GM18907 (cell line): ENCODE measurements around the gene GRSF1.
"Not testable (repeated sequence)": the region's sequence is repeated elsewhere in the genome, so short reads cannot be mapped to it uniquely, and the experiment has no call there.

Experiments used
- ATAC-seq: cut with Tn5 transposase; IDR thresholded peaks from one replicate; pipeline ENCODE4 v1.9.1; 2021; ENCODE audit warnings: mild to moderate bottlenecking, moderate library complexity; ENCODE audit not compliant: unreplicated experiment

The GRSF1 gene

GRCh38 chr4:70838204-70838603 is 1.5 kb downstream of the GRSF1 start:
- no peak for ATAC-seq

- ATAC-seq = no peak
These were observed 3.6 kb downstream of the GRSF1 start for GRCh38 chr4:70836081-70836480.

- ATAC-seq = no peak
These were observed 6.0 kb downstream of the GRSF1 start for GRCh38 chr4:70833675-70834074.

- no peak for ATAC-seq
These were observed 8.4 kb downstream of the GRSF1 start for GRCh38 chr4:70831293-70831692.

- ATAC-seq = no peak
These were observed 9.6 kb downstream of the GRSF1 start for GRCh38 chr4:70830054-70830453.

GRCh38 chr4:70829492-70829891 is 10.2 kb downstream of the GRSF1 start:
- ATAC-seq = no peak

- no peak for ATAC-seq
These were observed 10.7 kb downstream of the GRSF1 start for GRCh38 chr4:70829015-70829414.

GRCh38 chr4:70818921-70819320 is 20.8 kb downstream of the GRSF1 start:
- ATAC-seq = no peak

- ATAC-seq = peak; percentile 80
These were observed 21.4 kb downstream of the GRSF1 start for GRCh38 chr4:70818173-70818855.

GRCh38 chr4:70816894-70817293 is 22.8 kb downstream of the GRSF1 start:
- no peak for ATAC-seq

- no peak for ATAC-seq
These were observed 24.3 kb downstream of the GRSF1 start for GRCh38 chr4:70815370-70815769.

- ATAC-seq = no peak
These were observed 31.5 kb downstream of the GRSF1 start for GRCh38 chr4:70808151-70808550.

GRCh38 chr4:70802928-70803580 is 36.6 kb downstream of the GRSF1 start:
- no peak for ATAC-seq

- no peak for ATAC-seq
These were observed 38.4 kb downstream of the GRSF1 start for GRCh38 chr4:70801265-70801809.

- ATAC-seq = no peak
These were observed 46.1 kb downstream of the GRSF1 start for GRCh38 chr4:70793626-70794025.

- ATAC-seq = no peak
These were observed 51.0 kb downstream of the GRSF1 start for GRCh38 chr4:70788733-70789132.

- ATAC-seq = no peak
These were observed 52.2 kb downstream of the GRSF1 start for GRCh38 chr4:70787496-70787895.

GRCh38 chr4:70783096-70783495 is 56.6 kb downstream of the GRSF1 start:
- ATAC-seq = no peak

GRCh38 chr4:70778888-70779422 is 60.7 kb downstream of the GRSF1 start:
- ATAC-seq = no peak

GRCh38 chr4:70772929-70773555 is 66.6 kb downstream of the GRSF1 start:
- ATAC-seq = peak; percentile 60

- not testable (repeated sequence) for ATAC-seq
These were observed 70.3 kb downstream of the GRSF1 start for GRCh38 chr4:70769396-70769795.
